ENCODE measurements around the gene TBC1D22A. TPM values are rescaled to one million over a fixed set of nuclear protein-coding genes. Genes with fewer than 3 reads are reported as not detected.

The TBC1D22A gene
- total and polyA plus RNA-seq, 9 of the 15 experiments (the other 6 are each of a cell fraction or from before 2014, with no cell fraction given): 0.20 to 11.5 (median 5.2) TPM

- TF ChIP-seq SOX6 (IDR thresholded peaks at IDR 0.05) (no peak), ZNF3 (CRISPR knock-in tag; IDR thresholded peaks at IDR 0.05) (no peak), CTBP1 (IDR thresholded peaks at IDR 0.05; ENCODE audit: borderline replicate concordance) (no peak), ZC3H4 (CRISPR knock-in tag; IDR thresholded peaks at IDR 0.05; ENCODE audit: borderline replicate concordance) (no peak)
Measured at GRCh38 chr22:46985507-46985882, 223.0 kb downstream of the TBC1D22A start (continued).

- DNase-seq (ENCODE audit: extremely low read depth in 1 of 4, low spot score in 3 of 4) (no peak), FAIRE-seq (no peak), ATAC-seq (no peak)
- in situ Hi-C loops (cut with MboI) (no loop called here), intact Hi-C loops (cut with micrococcal nuclease) (no loop called here)
- H3K27ac ChIP-seq (ENCODE audit: extremely low read depth, low read depth, low read length): no peak overlapping the region
- 92% methylated on average over 11 of the region's 11 CpGs for WGBS (ENCODE audit: insufficient coverage, low coverage, missing lambda C conversion rate)
- no peaks in the 10 kb centered on the region for H4K20me1 ChIP-seq (replicated peaks; ENCODE audit: control insufficient read depth, insufficient read depth, low read length)
- H3K27me3 ChIP-seq (ENCODE audit: control insufficient read depth in 2 of 2, insufficient read depth in 2 of 2, low read length in 2 of 2): no peaks in the 10 kb centered on the region
- ChIA-PET CTCF (ENCODE audit: low intra/inter-chr PET ratio) (no interaction called here), POLR2A (no interaction called here)
- no peaks in the 10 kb centered on the region for H3K9me1 ChIP-seq (ENCODE audit: control insufficient read depth, insufficient read depth, low read length)
- no peak overlapping the region for H3K4me3 ChIP-seq
- no peaks in the 10 kb centered on the region for H3K79me2 ChIP-seq (ENCODE audit: control insufficient read depth, insufficient read depth, low read length)
- no TSS peak for BruUV-seq (replicated peaks)
- H3K9ac ChIP-seq (ENCODE audit: insufficient read depth in 1 of 2, low read depth in 2 of 2, low read length in 2 of 2): no peak overlapping the region
- H3K4me2 ChIP-seq (ENCODE audit: insufficient read depth, low read length): no peak overlapping the region
- no peaks in the 10 kb centered on the region for H3K9me3 ChIP-seq (replicated peaks; ENCODE audit: control insufficient read depth, insufficient read depth, low read depth, low read length)
- H2AFZ ChIP-seq (ENCODE audit: low read depth, low read length): no peak overlapping the region
- H3K36me3 ChIP-seq (ENCODE audit: control insufficient read depth, insufficient read depth, low read length): no peaks in the 10 kb centered on the region
- no peaks in the 10 kb centered on the region for H3K4me1 ChIP-seq (replicated peaks in 1 of 2; ENCODE audit: control insufficient read depth in 2 of 2, insufficient read depth in 2 of 2, low read length in 2 of 2)
- TF ChIP-seq ID3 (CRISPR knock-in tag; IDR thresholded peaks at IDR 0.05) (no peak), ID3 (tag; IDR thresholded peaks at IDR 0.05) (no peak), PHB (CRISPR knock-in tag; IDR thresholded peaks at IDR 0.05) (no peak), ETV5 (CRISPR knock-in tag; IDR thresholded peaks at IDR 0.05; ENCODE audit: low read depth) (no peak), ESRRA (IDR thresholded peaks at IDR 0.05; ENCODE audit: borderline replicate concordance, low read depth) (no peak), ZNF511 (CRISPR knock-in tag; IDR thresholded peaks at IDR 0.05) (no peak), CUX1 (CRISPR knock-in tag; IDR thresholded peaks at IDR 0.05) (no peak), CLOCK (CRISPR knock-in tag; IDR thresholded peaks at IDR 0.05; ENCODE audit: borderline replicate concordance) (no peak), RBM39 (optimal IDR thresholded peaks at IDR 0.05; ENCODE audit: low read depth, low read length) (no peak), STAT5B (CRISPR knock-in tag; IDR thresholded peaks at IDR 0.05) (no peak)
Measured at GRCh38 chr22:46986788-46987187, 224.3 kb downstream of the TBC1D22A start.

Data from K562 (cell line).